ENCODE measurements around the gene TSPAN15. TPM values are rescaled to one million over a fixed set of nuclear protein-coding genes. Genes with fewer than 3 reads are reported as not detected.

TSPAN15 gene
- total RNA-seq, 1 experiment from 2014 or later: 212 TPM

- ATAC-seq: no peak
- Histone ChIP-seq H3K9me3 (ENCODE audit: low read length) (no peaks in the 10 kb centered on the region), H3K4me2 (ENCODE audit: low read length) (no peak overlapping the region), H3K36me3 (ENCODE audit: low read depth, low read length) (peaks cover 19% of the 10 kb centered on the region), H2AFZ (ENCODE audit: low read length) (no peak overlapping the region), H3K4me3 (ENCODE audit: low read length) (no peak overlapping the region), H3K4me1 (ENCODE audit: insufficient read depth, low read length) (peaks cover 47% of the 10 kb centered on the region), H3K9ac (ENCODE audit: low read length) (no peak overlapping the region), H3K9me2 (replicated peaks; ENCODE audit: low read length) (no peaks in the 10 kb centered on the region), H3F3A (ENCODE audit: low read length, unreplicated experiment) (no peaks in the 10 kb centered on the region), H3K27ac (ENCODE audit: low read length) (no peak overlapping the region), H3K79me2 (ENCODE audit: low read length) (peaks cover 94% of the 10 kb centered on the region), H4K20me1 (ENCODE audit: low read length) (no peaks in the 10 kb centered on the region; the same call in 1 of the 2 replicates), H3K27me3 (ENCODE audit: low read length) (no peaks in the 10 kb centered on the region)
- DNase-seq: no peak
- ChIA-PET CTCF (no interaction called here), POLR2A (ENCODE audit: unreplicated experiment) (no interaction called here)
- no peak for TF ChIP-seq CTCF (conservative IDR thresholded peaks at IDR 0.05; ENCODE audit: low read depth, low read length)
- no TSS peak for BruUV-seq (replicated peaks)
- intact Hi-C loops (cut with micrococcal nuclease): no loop called here
Measured at GRCh38 chr10:69472544-69472943, 21.3 kb downstream of the TSPAN15 start.

- intact Hi-C loops (cut with micrococcal nuclease): no loop called here
- ATAC-seq (no peak), DNase-seq (no peak)
- Histone ChIP-seq H3K79me2 (ENCODE audit: low read length) (peaks cover 94% of the 10 kb centered on the region), H3F3A (ENCODE audit: low read length, unreplicated experiment) (no peaks in the 10 kb centered on the region), H2AFZ (ENCODE audit: low read length) (no peak overlapping the region), H4K20me1 (ENCODE audit: low read length) (no peaks in the 10 kb centered on the region; the same call in 1 of the 2 replicates), H3K4me2 (ENCODE audit: low read length) (no peak overlapping the region), H3K27me3 (ENCODE audit: low read length) (no peaks in the 10 kb centered on the region), H3K36me3 (ENCODE audit: low read depth, low read length) (peaks cover 23% of the 10 kb centered on the region), H3K4me1 (ENCODE audit: insufficient read depth, low read length) (peaks cover 38% of the 10 kb centered on the region), H3K4me3 (ENCODE audit: low read length) (no peak overlapping the region), H3K27ac (ENCODE audit: low read length) (no peak overlapping the region), H3K9ac (ENCODE audit: low read length) (no peak overlapping the region), H3K9me3 (ENCODE audit: low read length) (no peaks in the 10 kb centered on the region), H3K9me2 (replicated peaks; ENCODE audit: low read length) (no peaks in the 10 kb centered on the region)
- CTCF ChIA-PET: no interaction called here
- BruUV-seq (replicated peaks): no TSS peak
- POLR2A ChIA-PET (ENCODE audit: unreplicated experiment): no interaction called here
- TF ChIP-seq EZH2 (IDR thresholded peaks at IDR 0.05; ENCODE audit: low read length, unreplicated experiment) (no peak), CTCF (conservative IDR thresholded peaks at IDR 0.05; ENCODE audit: low read depth, low read length) (no peak), EZH2phosphoT487 (IDR thresholded peaks at IDR 0.05; ENCODE audit: borderline replicate concordance, low read length) (no peak)
Measured at GRCh38 chr10:69473304-69473990, 22.2 kb downstream of the TSPAN15 start.

GRCh38 chr10:69474742-69475432 lies 23.6 kb downstream of the TSPAN15 start:
- peaks cover 29% of the 10 kb centered on the region for H3K4me1 ChIP-seq (ENCODE audit: insufficient read depth, low read length)

More at GRCh38 chr10:69474742-69475432, 23.6 kb downstream of the TSPAN15 start:
- H2AFZ ChIP-seq (ENCODE audit: low read length): peak overlapping the region; percentile 33
- H3K27ac ChIP-seq (ENCODE audit: low read length): peak overlapping the region; percentile 74
- BruUV-seq (replicated peaks): no TSS peak
- intact Hi-C loops (cut with micrococcal nuclease): loop anchor here (2.0 kb wide), 1 partner anchor 24 kb away; the partner anchor contains the start of gene TSPAN15
- no peaks in the 10 kb centered on the region for H3F3A ChIP-seq (ENCODE audit: low read length, unreplicated experiment)
- TF ChIP-seq CTCF (conservative IDR thresholded peaks at IDR 0.05; ENCODE audit: low read depth, low read length) (no peak), EZH2phosphoT487 (IDR thresholded peaks at IDR 0.05; ENCODE audit: borderline replicate concordance, low read length) (no peak), EZH2 (IDR thresholded peaks at IDR 0.05; ENCODE audit: low read length, unreplicated experiment) (no peak)
- H3K4me3 ChIP-seq (ENCODE audit: low read length): peak overlapping the region; percentile 35; the same call in 1 of the 2 replicates
- H3K36me3 ChIP-seq (ENCODE audit: low read depth, low read length): peaks cover 21% of the 10 kb centered on the region
- H3K9me3 ChIP-seq (ENCODE audit: low read length): no peaks in the 10 kb centered on the region
- H4K20me1 ChIP-seq (ENCODE audit: low read length): no peaks in the 10 kb centered on the region; the same call in 1 of the 2 replicates
- ChIA-PET CTCF (interaction anchor here (0.5 to 0.6 kb wide), 2 partner anchors 32 to 79 kb away, joined by 8 read pairs; no protein-coding TSS in a partner anchor), POLR2A (ENCODE audit: unreplicated experiment) (no interaction called here)
- H3K79me2 ChIP-seq (ENCODE audit: low read length): peaks cover 94% of the 10 kb centered on the region
- peak overlapping the region; percentile 68 for H3K4me2 ChIP-seq (ENCODE audit: low read length)
- ATAC-seq: peak; percentile 90
- H3K9me2 ChIP-seq (replicated peaks; ENCODE audit: low read length): no peaks in the 10 kb centered on the region
- peak; percentile 97 for DNase-seq
- no peaks in the 10 kb centered on the region for H3K27me3 ChIP-seq (ENCODE audit: low read length)
- H3K9ac ChIP-seq (ENCODE audit: low read length): no peak overlapping the region

All from PC-3 (cell line).